WTC11 (cell line): Measurements from ENCODE around the gene BACH2.

Experiments used
- KAT7 ChIP-seq: sonication (generic); formaldehyde crosslinking; IDR thresholded peaks from 2 replicates; pipeline ENCODE4 v1.8.1; 2023; ENCODE audit warnings: missing genetic modification reagents, mild to moderate bottlenecking, borderline replicate concordance
- NR2C2 ChIP-seq: sonication (generic); formaldehyde crosslinking; IDR thresholded peaks from 2 replicates; pipeline ENCODE4 v1.8.0; 2022; ENCODE audit warnings: mild to moderate bottlenecking, missing genetic modification reagents
- ZNF423 ChIP-seq: fragments of 250-450 bp; sonication (Bioruptor Pico); IDR thresholded peaks from 2 replicates; pipeline ENCODE4 v2.1.2; 2022; ENCODE audit warnings: mild to moderate bottlenecking, moderate library complexity
- TF ChIP-seq, protein P1 (sequence below): sonication (generic); formaldehyde crosslinking; IDR thresholded peaks from 2 replicates; pipeline ENCODE4 v1.8.0; 2022; ENCODE audit warnings: mild to moderate bottlenecking, missing genetic modification reagents
- TF ChIP-seq, protein P2 (sequence below): fragments of 200-600 bp; IDR thresholded peaks from 2 replicates; pipeline ENCODE4 v1.8.0; 2022; ENCODE audit warnings: antibody characterized with exemption
- TF ChIP-seq, protein P3 (sequence below): sonication (generic); formaldehyde crosslinking; IDR thresholded peaks from 2 replicates; pipeline ENCODE4 v1.8.1; 2022; ENCODE audit warnings: mild to moderate bottlenecking, moderate library complexity, missing genetic modification reagents
- TF ChIP-seq, protein P4 (sequence below): sonication (generic); formaldehyde crosslinking; IDR thresholded peaks from 2 replicates; pipeline ENCODE4 v1.8.0; 2022; ENCODE audit warnings: mild to moderate bottlenecking, missing genetic modification reagents

DNA sequence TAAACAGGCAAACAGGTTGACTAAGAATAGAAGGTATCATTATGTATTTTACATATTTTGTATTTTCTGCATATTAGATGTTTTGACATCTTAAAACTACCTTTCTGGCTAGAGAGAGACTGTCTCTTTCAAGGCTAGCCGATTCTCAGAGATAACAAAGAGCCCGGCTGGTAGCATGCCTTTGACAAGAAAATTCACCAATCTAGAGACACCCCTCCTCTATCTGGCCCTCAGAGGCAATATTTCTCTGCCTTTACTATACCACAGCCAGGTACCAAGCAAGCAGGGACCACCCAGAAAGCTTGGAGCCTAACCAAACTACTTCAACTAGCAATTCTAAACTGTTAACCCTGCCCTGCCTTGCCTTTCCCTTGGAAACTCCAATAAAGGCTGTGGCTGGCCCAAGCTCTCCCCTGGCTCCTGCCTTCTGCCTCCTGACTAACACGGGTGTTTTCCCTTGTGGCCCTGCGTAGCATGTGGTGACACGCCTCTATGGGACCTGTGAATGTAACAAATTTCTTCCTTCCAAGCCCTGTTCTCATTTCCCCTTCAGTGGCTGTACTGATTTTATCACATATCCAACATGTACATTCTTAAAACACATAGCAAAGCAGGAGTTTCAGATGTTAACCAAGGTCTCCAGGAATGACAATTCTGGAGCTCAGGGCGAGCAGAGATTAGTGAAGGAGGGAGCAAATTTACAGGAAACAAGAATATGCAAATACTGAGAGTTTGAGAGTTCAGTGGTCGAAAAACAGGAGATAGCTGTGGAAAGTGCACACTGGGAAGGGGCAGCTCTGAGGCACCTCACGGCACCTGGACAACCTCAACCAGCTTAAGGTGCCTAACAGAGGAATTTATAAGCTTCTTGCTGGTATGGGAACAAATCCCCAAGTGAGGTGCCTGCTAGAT, 120.8 kb downstream of the BACH2 start:
- TF ChIP-seq, protein P1, sequence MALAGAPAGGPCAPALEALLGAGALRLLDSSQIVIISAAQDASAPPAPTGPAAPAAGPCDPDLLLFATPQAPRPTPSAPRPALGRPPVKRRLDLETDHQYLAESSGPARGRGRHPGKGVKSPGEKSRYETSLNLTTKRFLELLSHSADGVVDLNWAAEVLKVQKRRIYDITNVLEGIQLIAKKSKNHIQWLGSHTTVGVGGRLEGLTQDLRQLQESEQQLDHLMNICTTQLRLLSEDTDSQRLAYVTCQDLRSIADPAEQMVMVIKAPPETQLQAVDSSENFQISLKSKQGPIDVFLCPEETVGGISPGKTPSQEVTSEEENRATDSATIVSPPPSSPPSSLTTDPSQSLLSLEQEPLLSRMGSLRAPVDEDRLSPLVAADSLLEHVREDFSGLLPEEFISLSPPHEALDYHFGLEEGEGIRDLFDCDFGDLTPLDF (CRISPR knock-in tag) = no peak
- TF ChIP-seq KAT7 = no peak
- TF ChIP-seq, protein P2, sequence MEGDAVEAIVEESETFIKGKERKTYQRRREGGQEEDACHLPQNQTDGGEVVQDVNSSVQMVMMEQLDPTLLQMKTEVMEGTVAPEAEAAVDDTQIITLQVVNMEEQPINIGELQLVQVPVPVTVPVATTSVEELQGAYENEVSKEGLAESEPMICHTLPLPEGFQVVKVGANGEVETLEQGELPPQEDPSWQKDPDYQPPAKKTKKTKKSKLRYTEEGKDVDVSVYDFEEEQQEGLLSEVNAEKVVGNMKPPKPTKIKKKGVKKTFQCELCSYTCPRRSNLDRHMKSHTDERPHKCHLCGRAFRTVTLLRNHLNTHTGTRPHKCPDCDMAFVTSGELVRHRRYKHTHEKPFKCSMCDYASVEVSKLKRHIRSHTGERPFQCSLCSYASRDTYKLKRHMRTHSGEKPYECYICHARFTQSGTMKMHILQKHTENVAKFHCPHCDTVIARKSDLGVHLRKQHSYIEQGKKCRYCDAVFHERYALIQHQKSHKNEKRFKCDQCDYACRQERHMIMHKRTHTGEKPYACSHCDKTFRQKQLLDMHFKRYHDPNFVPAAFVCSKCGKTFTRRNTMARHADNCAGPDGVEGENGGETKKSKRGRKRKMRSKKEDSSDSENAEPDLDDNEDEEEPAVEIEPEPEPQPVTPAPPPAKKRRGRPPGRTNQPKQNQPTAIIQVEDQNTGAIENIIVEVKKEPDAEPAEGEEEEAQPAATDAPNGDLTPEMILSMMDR = no peak
- TF ChIP-seq NR2C2 (CRISPR knock-in tag) = no peak
- TF ChIP-seq ZNF423 = no peak
- TF ChIP-seq, protein P3, sequence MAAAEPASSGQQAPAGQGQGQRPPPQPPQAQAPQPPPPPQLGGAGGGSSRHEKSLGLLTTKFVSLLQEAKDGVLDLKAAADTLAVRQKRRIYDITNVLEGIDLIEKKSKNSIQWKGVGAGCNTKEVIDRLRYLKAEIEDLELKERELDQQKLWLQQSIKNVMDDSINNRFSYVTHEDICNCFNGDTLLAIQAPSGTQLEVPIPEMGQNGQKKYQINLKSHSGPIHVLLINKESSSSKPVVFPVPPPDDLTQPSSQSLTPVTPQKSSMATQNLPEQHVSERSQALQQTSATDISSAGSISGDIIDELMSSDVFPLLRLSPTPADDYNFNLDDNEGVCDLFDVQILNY (CRISPR knock-in tag) = no peak
- TF ChIP-seq, protein P4, sequence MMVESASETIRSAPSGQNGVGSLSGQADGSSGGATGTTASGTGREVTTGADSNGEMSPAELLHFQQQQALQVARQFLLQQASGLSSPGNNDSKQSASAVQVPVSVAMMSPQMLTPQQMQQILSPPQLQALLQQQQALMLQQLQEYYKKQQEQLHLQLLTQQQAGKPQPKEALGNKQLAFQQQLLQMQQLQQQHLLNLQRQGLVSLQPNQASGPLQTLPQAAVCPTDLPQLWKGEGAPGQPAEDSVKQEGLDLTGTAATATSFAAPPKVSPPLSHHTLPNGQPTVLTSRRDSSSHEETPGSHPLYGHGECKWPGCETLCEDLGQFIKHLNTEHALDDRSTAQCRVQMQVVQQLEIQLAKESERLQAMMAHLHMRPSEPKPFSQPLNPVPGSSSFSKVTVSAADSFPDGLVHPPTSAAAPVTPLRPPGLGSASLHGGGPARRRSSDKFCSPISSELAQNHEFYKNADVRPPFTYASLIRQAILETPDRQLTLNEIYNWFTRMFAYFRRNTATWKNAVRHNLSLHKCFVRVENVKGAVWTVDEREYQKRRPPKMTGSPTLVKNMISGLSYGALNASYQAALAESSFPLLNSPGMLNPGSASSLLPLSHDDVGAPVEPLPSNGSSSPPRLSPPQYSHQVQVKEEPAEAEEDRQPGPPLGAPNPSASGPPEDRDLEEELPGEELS (CRISPR knock-in tag) = no peak
